Esophagus squamous epithelium (tissue), 5 donors: Measurements from ENCODE around the gene C21orf91. TPM values are rescaled to one million over a fixed set of nuclear protein-coding genes. Genes with fewer than 3 reads are reported as not detected.
A peak's percentile ranks its signal among the peaks of the same experiment; 100 is the strongest.

ENCODE experiments used
- DNase-seq: peaks from one replicate; lab custom pipeline; 2025; lab: John Stamatoyannopoulos, UW
- H3K27ac ChIP-seq, 4 donors: fragments of 200-600 bp; sonication (generic); one replicate each; pipeline ENCODE4 v1.5.1; 2016 to 2019; ENCODE audit warnings: mild to moderate bottlenecking in 1 of 4
- H3K27me3 ChIP-seq, 4 donors: fragments of 200-600 bp; sonication (generic); 1 replicate in 3 of 4; 2 replicates in 1 of 4; pipeline versions ENCODE4 v1.5.1 to v1.6.0; 2017 to 2021; ENCODE audit warnings: antibody characterized with exemption in 1 of 4
- H3K36me3 ChIP-seq, 3 donors: fragments of 200-600 bp; sonication (generic); one replicate each; pipeline ENCODE4 v1.5.1; 2016 to 2019
- H3K4me1 ChIP-seq, 3 donors: fragments of 200-600 bp; sonication (generic); one replicate each; pipeline ENCODE4 v1.5.1; 2017 to 2019
- H3K4me3 ChIP-seq, 4 donors: fragments of 200-600 bp; sonication (generic); 1 replicate in 3 of 4; 2 replicates in 1 of 4; pipeline ENCODE4 v1.5.1; 2016 to 2019; ENCODE audit warnings: mild to moderate bottlenecking in 2 of 4, moderate library complexity in 1 of 4
- H3K9me3 ChIP-seq, 3 donors: fragments of 200-600 bp; sonication (generic); one replicate each; pipeline ENCODE4 v1.5.1; 2016 to 2019
- CTCF ChIP-seq, 6 experiments: fragments of 450-650 bp in 4 of 6; fragments of 200-600 bp in 2 of 6; sonication (generic) in 2 of 6; IDR thresholded peaks; one replicate each; pipeline ENCODE4 v1.5.1; 2016 to 2019; ENCODE audit warnings: antibody characterized with exemption in 6 of 6, mild to moderate bottlenecking in 4 of 6, moderate library complexity in 4 of 6
- POLR2A ChIP-seq, 4 donors: fragments of 450-650 bp; IDR thresholded peaks; one replicate each; pipeline ENCODE4 v1.6.1; 2017; ENCODE audit warnings: antibody characterized with exemption in 4 of 4, mild to moderate bottlenecking in 4 of 4, moderate library complexity in 3 of 4
- WGBS, 2 donors: methylation state at CpG; one replicate each; pipeline ENCODE4 v1.1.5; 2018; 5-methylcytosine and 5-hydroxymethylcytosine counted together
- intact Hi-C: fragments of 100-400 bp; cut with DNase I; formaldehyde crosslinking; loops from one replicate; pipeline ENCODE4 v1.15.0; 2022
- total RNA-seq, 4 donors: library from RNA; depleted of rRNA; stranded (reverse); fragments of >200 nt; gene quantifications; one replicate each; pipeline ENCODE4 v1.1.0, GENCODE V29; 2016
- donor health status: DM: yes; HTN: yes; CAD: no.

C21orf91 gene
- total RNA-seq, 4 donors from 2014 or later = 4.2 to 16.5 (median 12.8) TPM

- intact Hi-C loops = no loop called here
- no peak for DNase-seq
- 56 to 67% methylated on average over 3 of the region's 3 CpGs for WGBS, 2 donors
- no peak overlapping the region for H3K4me3 ChIP-seq
- TF ChIP-seq CTCF (IDR thresholded peaks at IDR 0.05) = no peak
- TF ChIP-seq POLR2A (IDR thresholded peaks at IDR 0.05) = no peak
- no peaks in the 10 kb centered on the region for H3K4me1 ChIP-seq
- no peaks in the 10 kb centered on the region for H3K9me3 ChIP-seq
- H3K27me3 ChIP-seq = no peaks in the 10 kb centered on the region
- no peaks in the 10 kb centered on the region for H3K36me3 ChIP-seq
- no peak overlapping the region for H3K27ac ChIP-seq
These were observed 9.1 kb upstream of the C21orf91 start for GRCh38 chr21:17828223-17828622.

GRCh38 chr21:17823846-17824245, 4.7 kb upstream of the C21orf91 start:
- H3K4me1 ChIP-seq = peaks cover 0 to 14% (median 4%) of the 10 kb centered on the region in 3 donors
- H3K9me3 ChIP-seq = no peaks in the 10 kb centered on the region
- no peak overlapping the region for H3K4me3 ChIP-seq
- no peaks in the 10 kb centered on the region for H3K36me3 ChIP-seq
- WGBS, 2 donors = 77 to 86% methylated on average over 6 of the region's 6 CpGs
- H3K27me3 ChIP-seq = no peaks in the 10 kb centered on the region
- DNase-seq = no peak
- no peak for TF ChIP-seq CTCF (IDR thresholded peaks at IDR 0.05)
- TF ChIP-seq POLR2A (IDR thresholded peaks at IDR 0.05) = no peak
- intact Hi-C loops = no loop called here
- H3K27ac ChIP-seq = no peak overlapping the region

GRCh38 chr21:17821121-17821520, 2.0 kb upstream of the C21orf91 start:
- H3K27ac ChIP-seq = no peak overlapping the region
- H3K9me3 ChIP-seq = no peaks in the 10 kb centered on the region
- TF ChIP-seq POLR2A (IDR thresholded peaks at IDR 0.05) (no peak), CTCF (IDR thresholded peaks at IDR 0.05) (no peak)
- H3K4me1 ChIP-seq = peaks cover 0 to 38% (median 10%) of the 10 kb centered on the region in 3 donors
- intact Hi-C loops = no loop called here
- WGBS, 2 donors = 56 to 60% methylated on average over 3 of the region's 3 CpGs
- H3K36me3 ChIP-seq = no peaks in the 10 kb centered on the region
- no peak overlapping the region for H3K4me3 ChIP-seq
- DNase-seq = no peak
- no peaks in the 10 kb centered on the region for H3K27me3 ChIP-seq

- TF ChIP-seq CTCF (IDR thresholded peaks at IDR 0.05) = no peak
- TF ChIP-seq POLR2A (IDR thresholded peaks at IDR 0.05) = no peak
- peak overlapping the region; percentile 81 to 98 (median 92) for H3K4me3 ChIP-seq
- intact Hi-C loops = no loop called here
- WGBS, 2 donors = 2 to 3% methylated on average over 6 of the region's 6 CpGs
- peaks cover 0 to 50% (median 17%) of the 10 kb centered on the region in 3 donors for H3K4me1 ChIP-seq
- H3K9me3 ChIP-seq = no peaks in the 10 kb centered on the region
- peaks cover 0 to 9% (median 0%) of the 10 kb centered on the region in 3 donors for H3K36me3 ChIP-seq
- no peaks in the 10 kb centered on the region for H3K27me3 ChIP-seq
- H3K27ac ChIP-seq = peak overlapping the region; percentile 92 to 96 (median 94)
- DNase-seq = no peak
These were observed 697 bp upstream of the C21orf91 start for GRCh38 chr21:17819877-17820229.

GRCh38 chr21:17818186-17819113, 706 bp downstream of the C21orf91 start:
- H3K4me1 ChIP-seq = peaks cover 0 to 61% (median 17%) of the 10 kb centered on the region in 3 donors
- peak overlapping the region; percentile 81 to 98 (median 92) for H3K4me3 ChIP-seq
- intact Hi-C loops = no loop called here
- H3K27me3 ChIP-seq = no peaks in the 10 kb centered on the region
- WGBS, 2 donors = 0 to 3% methylated on average over 7 of the region's 56 CpGs
- TF ChIP-seq POLR2A (IDR thresholded peaks at IDR 0.05) = peak in 1 of 4 donors; percentile 16
- no peak for TF ChIP-seq CTCF (IDR thresholded peaks at IDR 0.05)
- H3K36me3 ChIP-seq = peaks cover 0 to 23% (median under 1%) of the 10 kb centered on the region in 3 donors
- H3K27ac ChIP-seq = peak overlapping the region; percentile 92 to 96 (median 94)
- H3K9me3 ChIP-seq = no peaks in the 10 kb centered on the region
- no peak for DNase-seq
